GM12878 (cell line): ENCODE results near the gene CHAD. TPM values are rescaled to one million over a fixed set of nuclear protein-coding genes. Genes with fewer than 3 reads are reported as not detected.

Experiments
- BRCA1 ChIP-seq: IDR thresholded peaks from 2 replicates; pipeline ENCODE4 v1.6.1; 2011; ENCODE audit warnings: low read depth, low read length, improper control_type of control experiment
- CHD1 ChIP-seq: IDR thresholded peaks from 2 replicates; pipeline ENCODE4 v1.6.1; 2012; ENCODE audit warnings: low read depth, low read length, improper control_type of control experiment
- CHD4 ChIP-seq: fragments of 200-600 bp; sonication (generic); IDR thresholded peaks from 2 replicates; pipeline ENCODE4 v1.6.1; 2016; ENCODE audit warnings: mild to moderate bottlenecking
- CREB1 ChIP-seq: IDR thresholded peaks from 2 replicates; pipeline ENCODE4 v1.6.1; 2012; ENCODE audit warnings: low read depth, mild to moderate bottlenecking, inconsistent platforms
- ESRRA ChIP-seq: IDR thresholded peaks from 2 replicates; pipeline ENCODE4 v1.6.1; 2012; ENCODE audit warnings: mild to moderate bottlenecking, low read length, improper control_type of control experiment
- HDGF ChIP-seq: fragments of 450-650 bp; IDR thresholded peaks from 2 replicates; pipeline ENCODE4 v1.6.1; 2016; ENCODE audit warnings: antibody characterized with exemption
- HSF1 ChIP-seq: fragments of 150-350 bp; IDR thresholded peaks from 2 replicates; pipeline ENCODE4 v1.6.1; 2014; ENCODE audit warnings: mild to moderate bottlenecking, low read depth, low read length
- IRF4 ChIP-seq: IDR thresholded peaks from 2 replicates; pipeline ENCODE4 v1.6.1; 2011; ENCODE audit warnings: low read depth, low read length
- KDM1A ChIP-seq: fragments of 200-600 bp; sonication (generic); IDR thresholded peaks from 2 replicates; pipeline ENCODE4 v1.6.1; 2016; ENCODE audit warnings: borderline replicate concordance
- SP1 ChIP-seq: IDR thresholded peaks from one replicate; pipeline ENCODE4 v1.6.1; 2011; ENCODE audit warnings: low read depth, low read length
- SREBF1 ChIP-seq: IDR thresholded peaks from 2 replicates; pipeline ENCODE4 v1.6.1; 2012; ENCODE audit warnings: mild to moderate bottlenecking, low read length
- SUPT20H ChIP-seq: IDR thresholded peaks from 2 replicates; pipeline ENCODE4 v1.6.1; 2011; ENCODE audit warnings: low read depth, mild to moderate bottlenecking, low read length, moderate library complexity, borderline replicate concordance; ENCODE audit not compliant: control insufficient read depth
- TAF1 ChIP-seq: IDR thresholded peaks from 2 replicates; pipeline ENCODE4 v1.6.1; 2011; ENCODE audit warnings: mild to moderate bottlenecking, low read depth, low read length, borderline replicate concordance
- TBL1XR1 ChIP-seq: IDR thresholded peaks from 2 replicates; pipeline ENCODE4 v1.6.1; 2012; ENCODE audit warnings: low read depth, low read length, improper control_type of control experiment
- TCF7 ChIP-seq: IDR thresholded peaks from 2 replicates; pipeline ENCODE4 v1.6.1; 2014; ENCODE audit warnings: antibody characterized with exemption, borderline replicate concordance
- WRNIP1 ChIP-seq: IDR thresholded peaks from 2 replicates; pipeline ENCODE4 v1.6.1; 2011; ENCODE audit warnings: low read depth, low read length, improper control_type of control experiment, borderline replicate concordance
- YBX1 ChIP-seq: fragments of 450-650 bp; IDR thresholded peaks from 2 replicates; pipeline ENCODE4 v1.6.1; 2016; ENCODE audit warnings: antibody characterized with exemption
- ZSCAN29 ChIP-seq: fragments of 450-650 bp; IDR thresholded peaks from 2 replicates; pipeline ENCODE4 v1.6.1; 2017; ENCODE audit warnings: mild to moderate bottlenecking, moderate library complexity
- ZZZ3 ChIP-seq: IDR thresholded peaks from 2 replicates; pipeline ENCODE4 v1.6.1; 2011; ENCODE audit warnings: low read depth; ENCODE audit not compliant: control insufficient read depth, insufficient read length
- polyA plus RNA-seq, 11 experiments: library from polyadenylated mRNA; depleted of rRNA in 4 of 11; unstranded in 6 of 11; stranded (reverse) in 5 of 11; fragments of >200 nt; fragmentation: Nextera tagmentation in 4 of 11; fragmentation: Illumina TruSeq in 1 of 11; extraction: Ambion mirVana in 4 of 11; extraction: Trizol in 1 of 11; gene quantifications; 1 replicate in 1 of 11; 2 replicates in 10 of 11; pipeline versions ENCODE4 v1.2.1 to v1.2.3, GENCODE V29; 2011 to 2016; ENCODE audit warnings: inconsistent platforms in 2 of 11, missing spikeins in 2 of 11, low read depth in 1 of 11
- total RNA-seq, 4 experiments: library from RNA; depleted of rRNA in 3 of 4; stranded (reverse); fragments of >200 nt in 3 of 4; fragmentation: Illumina TruSeq in 1 of 4; extraction: Trizol in 1 of 4; gene quantifications; 2 replicates each; pipeline versions ENCODE4 v1.2.1 to v1.2.3, GENCODE V29; 2013 to 2021
- TF ChIP-seq, protein P1 (sequence below): fragments of 450-650 bp; conservative IDR thresholded peaks from 2 replicates; pipeline ENCODE4 v1.6.1; 2017; ENCODE audit warnings: mild to moderate bottlenecking, moderate library complexity
- TF ChIP-seq, protein P2 (sequence below): IDR thresholded peaks from 2 replicates; pipeline ENCODE4 v1.6.1; 2012; ENCODE audit warnings: low read depth, low read length, improper control_type of control experiment
- TF ChIP-seq, protein P3 (sequence below): fragments of 450-650 bp; IDR thresholded peaks from 2 replicates; pipeline ENCODE4 v1.6.1; 2018; ENCODE audit warnings: mild to moderate bottlenecking, low read depth, moderate library complexity; ENCODE audit not compliant: partially characterized antibody
- TF ChIP-seq, protein P4 (sequence below): IDR thresholded peaks from 2 replicates; pipeline ENCODE4 v1.6.1; 2012; ENCODE audit warnings: low read depth, low read length, improper control_type of control experiment

CHAD gene
- total and polyA plus RNA-seq, 10 of the 15 experiments (the other 5 are each of a cell fraction or from before 2014, with no cell fraction given) = 0.06 TPM; not detected in 9

- TF ChIP-seq, protein P1, sequence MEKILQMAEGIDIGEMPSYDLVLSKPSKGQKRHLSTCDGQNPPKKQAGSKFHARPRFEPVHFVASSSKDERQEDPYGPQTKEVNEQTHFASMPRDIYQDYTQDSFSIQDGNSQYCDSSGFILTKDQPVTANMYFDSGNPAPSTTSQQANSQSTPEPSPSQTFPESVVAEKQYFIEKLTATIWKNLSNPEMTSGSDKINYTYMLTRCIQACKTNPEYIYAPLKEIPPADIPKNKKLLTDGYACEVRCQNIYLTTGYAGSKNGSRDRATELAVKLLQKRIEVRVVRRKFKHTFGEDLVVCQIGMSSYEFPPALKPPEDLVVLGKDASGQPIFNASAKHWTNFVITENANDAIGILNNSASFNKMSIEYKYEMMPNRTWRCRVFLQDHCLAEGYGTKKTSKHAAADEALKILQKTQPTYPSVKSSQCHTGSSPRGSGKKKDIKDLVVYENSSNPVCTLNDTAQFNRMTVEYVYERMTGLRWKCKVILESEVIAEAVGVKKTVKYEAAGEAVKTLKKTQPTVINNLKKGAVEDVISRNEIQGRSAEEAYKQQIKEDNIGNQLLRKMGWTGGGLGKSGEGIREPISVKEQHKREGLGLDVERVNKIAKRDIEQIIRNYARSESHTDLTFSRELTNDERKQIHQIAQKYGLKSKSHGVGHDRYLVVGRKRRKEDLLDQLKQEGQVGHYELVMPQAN = peak; percentile 90
- TF ChIP-seq TBL1XR1 (no peak; the same call in 1 of the 2 replicates), CHD4 (no peak), ZSCAN29 (peak; percentile 80; the same call in 1 of the 2 replicates), BRCA1 (no peak), KDM1A (no peak), CREB1 (peak; percentile 70), ZZZ3 (no peak), SREBF1 (no peak), HSF1 (no peak), SUPT20H (no peak), HDGF (no peak), CHD1 (no peak), TAF1 (peak; percentile 77), IRF4 (no peak), SP1 (no peak), YBX1 (no peak), TCF7 (no peak), WRNIP1 (no peak), ESRRA (peak; percentile 64; the same call in 1 of the 2 replicates)
- TF ChIP-seq, protein P2, sequence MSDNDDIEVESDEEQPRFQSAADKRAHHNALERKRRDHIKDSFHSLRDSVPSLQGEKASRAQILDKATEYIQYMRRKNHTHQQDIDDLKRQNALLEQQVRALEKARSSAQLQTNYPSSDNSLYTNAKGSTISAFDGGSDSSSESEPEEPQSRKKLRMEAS = peak; percentile 89
- TF ChIP-seq, protein P3, sequence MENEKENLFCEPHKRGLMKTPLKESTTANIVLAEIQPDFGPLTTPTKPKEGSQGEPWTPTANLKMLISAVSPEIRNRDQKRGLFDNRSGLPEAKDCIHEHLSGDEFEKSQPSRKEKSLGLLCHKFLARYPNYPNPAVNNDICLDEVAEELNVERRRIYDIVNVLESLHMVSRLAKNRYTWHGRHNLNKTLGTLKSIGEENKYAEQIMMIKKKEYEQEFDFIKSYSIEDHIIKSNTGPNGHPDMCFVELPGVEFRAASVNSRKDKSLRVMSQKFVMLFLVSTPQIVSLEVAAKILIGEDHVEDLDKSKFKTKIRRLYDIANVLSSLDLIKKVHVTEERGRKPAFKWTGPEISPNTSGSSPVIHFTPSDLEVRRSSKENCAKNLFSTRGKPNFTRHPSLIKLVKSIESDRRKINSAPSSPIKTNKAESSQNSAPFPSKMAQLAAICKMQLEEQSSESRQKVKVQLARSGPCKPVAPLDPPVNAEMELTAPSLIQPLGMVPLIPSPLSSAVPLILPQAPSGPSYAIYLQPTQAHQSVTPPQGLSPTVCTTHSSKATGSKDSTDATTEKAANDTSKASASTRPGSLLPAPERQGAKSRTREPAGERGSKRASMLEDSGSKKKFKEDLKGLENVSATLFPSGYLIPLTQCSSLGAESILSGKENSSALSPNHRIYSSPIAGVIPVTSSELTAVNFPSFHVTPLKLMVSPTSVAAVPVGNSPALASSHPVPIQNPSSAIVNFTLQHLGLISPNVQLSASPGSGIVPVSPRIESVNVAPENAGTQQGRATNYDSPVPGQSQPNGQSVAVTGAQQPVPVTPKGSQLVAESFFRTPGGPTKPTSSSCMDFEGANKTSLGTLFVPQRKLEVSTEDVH = no peak
- TF ChIP-seq, protein P4, sequence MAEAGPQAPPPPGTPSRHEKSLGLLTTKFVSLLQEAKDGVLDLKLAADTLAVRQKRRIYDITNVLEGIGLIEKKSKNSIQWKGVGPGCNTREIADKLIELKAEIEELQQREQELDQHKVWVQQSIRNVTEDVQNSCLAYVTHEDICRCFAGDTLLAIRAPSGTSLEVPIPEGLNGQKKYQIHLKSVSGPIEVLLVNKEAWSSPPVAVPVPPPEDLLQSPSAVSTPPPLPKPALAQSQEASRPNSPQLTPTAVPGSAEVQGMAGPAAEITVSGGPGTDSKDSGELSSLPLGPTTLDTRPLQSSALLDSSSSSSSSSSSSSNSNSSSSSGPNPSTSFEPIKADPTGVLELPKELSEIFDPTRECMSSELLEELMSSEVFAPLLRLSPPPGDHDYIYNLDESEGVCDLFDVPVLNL = peak; percentile 57; the same call in 1 of the 2 replicates
These were observed 10.0 kb upstream of the CHAD start, which contains the start of gene RSAD1 (continued) for GRCh38 chr17:50478391-50479381.
